Fibroblast of lung (primary cell): ENCODE measurements around the gene TMEM135.

ENCODE experiments used
- EZH2 ChIP-seq: IDR thresholded peaks from 2 replicates; pipeline ENCODE4 v1.5.1; 2012; ENCODE audit warnings: low read length, control low read depth, mild to moderate bottlenecking; ENCODE audit errors: missing control alignments
- TF ChIP-seq, protein P1 (sequence below), 2 donors: IDR thresholded peaks in 1 of 2; conservative IDR thresholded peaks in 1 of 2; 1 replicate in 1 of 2; 2 replicates in 1 of 2; pipeline ENCODE4 v1.5.1; 2011 to 2012; ENCODE audit warnings: low read length in 2 of 2, control low read depth in 1 of 2, inconsistent platforms in 1 of 2, low read depth in 1 of 2, mild to moderate bottlenecking in 1 of 2

DNA sequence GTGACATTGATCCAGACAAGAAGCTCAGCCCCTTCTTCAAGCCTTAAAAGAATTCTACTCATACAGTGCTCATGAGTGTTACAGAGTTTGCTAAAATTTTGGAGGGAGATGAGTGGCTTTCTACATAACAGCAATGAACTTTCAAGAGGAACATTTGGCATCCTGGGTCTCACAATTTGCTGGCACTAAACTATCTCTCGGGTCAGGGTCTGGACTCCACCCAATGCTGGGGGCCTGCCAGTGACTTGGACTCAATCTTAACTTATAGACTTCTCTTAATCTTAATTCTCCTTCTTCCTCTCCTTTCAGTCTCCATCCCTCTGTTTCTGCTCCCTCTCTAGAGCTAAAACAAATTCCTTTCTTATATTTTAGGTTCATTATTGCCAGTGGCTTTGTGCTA lies 317.9 kb downstream of the TMEM135 start:
- no peak for TF ChIP-seq EZH2
- TF ChIP-seq, protein P1, sequence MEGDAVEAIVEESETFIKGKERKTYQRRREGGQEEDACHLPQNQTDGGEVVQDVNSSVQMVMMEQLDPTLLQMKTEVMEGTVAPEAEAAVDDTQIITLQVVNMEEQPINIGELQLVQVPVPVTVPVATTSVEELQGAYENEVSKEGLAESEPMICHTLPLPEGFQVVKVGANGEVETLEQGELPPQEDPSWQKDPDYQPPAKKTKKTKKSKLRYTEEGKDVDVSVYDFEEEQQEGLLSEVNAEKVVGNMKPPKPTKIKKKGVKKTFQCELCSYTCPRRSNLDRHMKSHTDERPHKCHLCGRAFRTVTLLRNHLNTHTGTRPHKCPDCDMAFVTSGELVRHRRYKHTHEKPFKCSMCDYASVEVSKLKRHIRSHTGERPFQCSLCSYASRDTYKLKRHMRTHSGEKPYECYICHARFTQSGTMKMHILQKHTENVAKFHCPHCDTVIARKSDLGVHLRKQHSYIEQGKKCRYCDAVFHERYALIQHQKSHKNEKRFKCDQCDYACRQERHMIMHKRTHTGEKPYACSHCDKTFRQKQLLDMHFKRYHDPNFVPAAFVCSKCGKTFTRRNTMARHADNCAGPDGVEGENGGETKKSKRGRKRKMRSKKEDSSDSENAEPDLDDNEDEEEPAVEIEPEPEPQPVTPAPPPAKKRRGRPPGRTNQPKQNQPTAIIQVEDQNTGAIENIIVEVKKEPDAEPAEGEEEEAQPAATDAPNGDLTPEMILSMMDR (conservative IDR thresholded peaks at IDR 0.05 in 1 of 2, IDR thresholded peaks at IDR 0.05 in 1 of 2; ENCODE audit: low read depth in 1 of 2, low read length in 2 of 2) = no peak
